Natural killer cell (primary cell): ENCODE data around the gene FABP6. TPM values are rescaled to one million over a fixed set of nuclear protein-coding genes. Genes with fewer than 3 reads are reported as not detected.
A peak's percentile ranks its signal among the peaks of the same experiment; 100 is the strongest.

Experiments used
- ATAC-seq, 3 donors: fragments of 150-1000 bp in 2 of 3; fragments of 200-7000 bp in 1 of 3; cut with Tn5 transposase; 1 replicate in 1 of 3; 2 replicates in 2 of 3; pipeline ENCODE4 v1.10.0; 2021; ENCODE audit warnings: mild to moderate bottlenecking in 2 of 3, moderate library complexity in 2 of 3
- DNase-seq, 2 donors: peaks; one replicate each; pipeline versions ENCODE4 v3.0.0 to v3.0.0-alpha.2; 2013 to 2021; ENCODE audit warnings: mixed read lengths in 1 of 2
- H3K27ac ChIP-seq: one replicate; pipeline ENCODE4 v1.5.1; 2013; ENCODE audit warnings: mild to moderate bottlenecking, low read length
- H3K27me3 ChIP-seq: one replicate; pipeline ENCODE4 v1.6.1; 2013; ENCODE audit warnings: low read length; ENCODE audit not compliant: control insufficient read depth, insufficient read depth
- H3K36me3 ChIP-seq: one replicate; pipeline ENCODE4 v1.6.1; 2013; ENCODE audit warnings: low read length; ENCODE audit not compliant: control insufficient read depth, insufficient read depth
- H3K4me1 ChIP-seq: one replicate; pipeline ENCODE4 v1.6.1; 2013; ENCODE audit warnings: low read length; ENCODE audit not compliant: control insufficient read depth, insufficient read depth
- H3K4me3 ChIP-seq: one replicate; pipeline ENCODE4 v1.5.1; 2013; ENCODE audit warnings: low read length
- H3K9me3 ChIP-seq: one replicate; pipeline ENCODE4 v1.6.1; 2013; ENCODE audit warnings: low read length; ENCODE audit not compliant: control insufficient read depth, insufficient read depth
- H3K27ac Mint-ChIP-seq, 2 donors: one replicate each; pipeline ENCODE4 v1.8.0; 2022; ENCODE audit warnings: mild to moderate bottlenecking in 2 of 2, mixed read lengths in 2 of 2, moderate library complexity in 1 of 2
- H3K27me3 Mint-ChIP-seq, 2 donors: one replicate each; pipeline ENCODE4 v1.8.0; 2022; ENCODE audit warnings: low read depth in 2 of 2, mixed read lengths in 2 of 2
- H3K36me3 Mint-ChIP-seq: one replicate; pipeline ENCODE4 v1.8.0; 2022; ENCODE audit warnings: mixed read lengths
- H3K4me1 Mint-ChIP-seq, 2 donors: one replicate each; pipeline ENCODE4 v1.8.0; 2022; ENCODE audit warnings: mixed read lengths in 2 of 2
- H3K4me3 Mint-ChIP-seq: one replicate; pipeline ENCODE4 v1.8.0; 2022; ENCODE audit warnings: mild to moderate bottlenecking, moderate library complexity, mixed read lengths
- H3K9me3 Mint-ChIP-seq, 2 donors: one replicate each; pipeline ENCODE4 v1.8.0; 2022; ENCODE audit warnings: mixed read lengths in 2 of 2
- WGBS: methylation state at CpG from one replicate; pipeline ENCODE4 v1.1.7; 2013; ENCODE audit warnings: missing lambda C conversion rate; ENCODE audit not compliant: insufficient coverage; 5-methylcytosine and 5-hydroxymethylcytosine counted together
- intact Hi-C: fragments of 100-400 bp; cut with micrococcal nuclease; formaldehyde crosslinking; loops from one replicate; pipeline ENCODE4 v1.14.2; 2022
- total RNA-seq, 4 donors: library from RNA; stranded (reverse); fragments of 120-200 nt in 1 of 4; gene quantifications; one replicate each; pipeline versions ENCODE4 v1.2.3 to v1.2.4, GENCODE V29; 2013 to 2022
- TF ChIP-seq, protein P1 (sequence below): fragments of 200-600 bp; IDR thresholded peaks from one replicate; pipeline ENCODE4 v1.8.0; 2022; ENCODE audit warnings: antibody characterized with exemption

Gene FABP6
- total RNA-seq, 3 donors from 2014 or later (not counting 1 experiment from before 2014, with no cell fraction given): not detected

DNA sequence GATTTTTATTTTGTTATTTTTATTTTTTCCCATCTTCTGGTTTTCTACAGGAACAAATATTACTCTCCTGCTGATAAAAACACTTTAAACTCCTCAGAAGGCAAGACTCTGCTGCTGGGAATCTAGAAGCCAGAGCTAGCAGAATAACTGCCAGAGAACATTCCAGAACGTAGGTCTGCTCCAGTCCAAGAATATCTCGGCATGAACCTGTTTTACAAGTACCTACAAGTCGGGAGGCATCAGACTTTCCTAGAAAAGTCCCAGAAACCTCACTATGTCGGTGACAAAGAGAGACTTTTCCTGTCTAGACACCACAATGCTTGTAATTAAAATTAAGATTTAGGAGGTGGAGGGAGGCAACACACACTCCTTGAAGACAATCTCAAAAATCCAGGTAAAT is 41.4 kb downstream of the FABP6 start:
- Histone ChIP-seq H3K27me3 (no peaks in the 10 kb centered on the region), H3K36me3 (no peaks in the 10 kb centered on the region), H3K4me1 (peaks cover 72% of the 10 kb centered on the region), H3K4me3 (no peak overlapping the region), H3K9me3 (no peaks in the 10 kb centered on the region), H3K27ac (peak overlapping the region; percentile 36)
- Mint-ChIP-seq H3K27ac (peak overlapping the region; percentile 80 to 87), H3K27me3 (no peaks in the 10 kb centered on the region), H3K9me3 (no peaks in the 10 kb centered on the region), H3K36me3 (no peaks in the 10 kb centered on the region), H3K4me3 (no peak overlapping the region), H3K4me1 (peaks cover 59 to 62% of the 10 kb centered on the region in 2 donors)
- no peak for DNase-seq
- intact Hi-C loops: loop anchor here (1.0 kb wide), 1 partner anchor 41 kb away; no protein-coding TSS in a partner anchor
- 79% methylated on average over 3 of the region's 4 CpGs for WGBS
- TF ChIP-seq, protein P1, sequence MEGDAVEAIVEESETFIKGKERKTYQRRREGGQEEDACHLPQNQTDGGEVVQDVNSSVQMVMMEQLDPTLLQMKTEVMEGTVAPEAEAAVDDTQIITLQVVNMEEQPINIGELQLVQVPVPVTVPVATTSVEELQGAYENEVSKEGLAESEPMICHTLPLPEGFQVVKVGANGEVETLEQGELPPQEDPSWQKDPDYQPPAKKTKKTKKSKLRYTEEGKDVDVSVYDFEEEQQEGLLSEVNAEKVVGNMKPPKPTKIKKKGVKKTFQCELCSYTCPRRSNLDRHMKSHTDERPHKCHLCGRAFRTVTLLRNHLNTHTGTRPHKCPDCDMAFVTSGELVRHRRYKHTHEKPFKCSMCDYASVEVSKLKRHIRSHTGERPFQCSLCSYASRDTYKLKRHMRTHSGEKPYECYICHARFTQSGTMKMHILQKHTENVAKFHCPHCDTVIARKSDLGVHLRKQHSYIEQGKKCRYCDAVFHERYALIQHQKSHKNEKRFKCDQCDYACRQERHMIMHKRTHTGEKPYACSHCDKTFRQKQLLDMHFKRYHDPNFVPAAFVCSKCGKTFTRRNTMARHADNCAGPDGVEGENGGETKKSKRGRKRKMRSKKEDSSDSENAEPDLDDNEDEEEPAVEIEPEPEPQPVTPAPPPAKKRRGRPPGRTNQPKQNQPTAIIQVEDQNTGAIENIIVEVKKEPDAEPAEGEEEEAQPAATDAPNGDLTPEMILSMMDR: no peak
- no peak for ATAC-seq

DNA sequence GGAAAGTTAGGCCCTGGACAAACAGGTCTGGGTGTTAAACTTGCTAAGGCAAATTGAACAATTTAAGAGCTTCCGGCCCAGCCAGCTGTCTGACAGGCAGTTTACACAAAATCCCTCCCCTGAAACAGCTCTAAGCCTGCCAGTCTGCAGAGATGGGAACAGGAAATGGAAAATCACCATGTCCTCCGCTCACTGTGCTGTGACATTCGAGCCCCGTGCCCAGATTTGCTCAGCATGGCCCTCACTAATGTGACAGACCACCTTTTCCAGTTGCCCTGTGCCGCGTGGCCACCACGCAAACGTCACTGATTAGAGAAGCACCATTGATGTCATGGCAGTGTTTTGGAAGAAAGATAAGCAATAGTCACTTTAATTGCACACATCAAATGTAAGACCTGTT is 42.1 kb downstream of the FABP6 start:
- Mint-ChIP-seq H3K27ac (peak overlapping the region; percentile 80 to 87), H3K36me3 (no peaks in the 10 kb centered on the region), H3K27me3 (no peaks in the 10 kb centered on the region), H3K4me3 (peak overlapping the region; percentile 59), H3K9me3 (no peaks in the 10 kb centered on the region), H3K4me1 (peaks cover 61 to 68% of the 10 kb centered on the region in 2 donors)
- ATAC-seq (peak; percentile 47 to 63 (median 56)), DNase-seq (peak; percentile 9 to 31)
- Histone ChIP-seq H3K4me3 (no peak overlapping the region), H3K27me3 (no peaks in the 10 kb centered on the region), H3K4me1 (peaks cover 79% of the 10 kb centered on the region), H3K27ac (peak overlapping the region; percentile 23), H3K9me3 (no peaks in the 10 kb centered on the region), H3K36me3 (no peaks in the 10 kb centered on the region)
- intact Hi-C loops: loop anchor here (1.0 kb wide), 1 partner anchor 40 kb away; no protein-coding TSS in a partner anchor
- TF ChIP-seq, protein P1: no peak
- WGBS: 17% methylated on average over 8 of the region's 8 CpGs

DNA sequence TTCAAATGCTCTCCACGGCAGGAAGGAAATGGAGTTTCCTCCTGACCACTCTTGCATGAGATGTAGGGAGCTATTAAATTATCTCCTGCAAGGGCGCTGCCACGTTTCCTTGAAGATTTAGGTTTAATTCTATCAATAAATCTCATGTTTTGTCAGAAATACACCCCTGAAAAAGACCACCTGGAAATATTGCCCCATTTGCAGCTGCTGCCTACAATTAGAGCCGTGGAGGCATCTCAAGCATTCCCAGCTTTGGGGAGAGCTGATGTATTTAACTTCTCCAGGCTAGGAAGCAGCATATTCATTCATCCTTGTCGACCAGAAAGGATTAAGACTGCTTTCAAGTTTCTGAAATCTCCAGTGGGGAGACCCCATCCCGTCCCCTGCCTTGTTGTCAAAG is 42.5 kb downstream of the FABP6 start:
- no peaks in the 10 kb centered on the region for H3K9me3 Mint-ChIP-seq
- no peaks in the 10 kb centered on the region for H3K27me3 ChIP-seq
- no peaks in the 10 kb centered on the region for H3K36me3 Mint-ChIP-seq
- H3K36me3 ChIP-seq: no peaks in the 10 kb centered on the region
- peaks cover 66 to 72% of the 10 kb centered on the region in 2 donors for H3K4me1 Mint-ChIP-seq
- peak overlapping the region; percentile 80 to 87 for H3K27ac Mint-ChIP-seq
- H3K27ac ChIP-seq: peak overlapping the region; percentile 23
- ATAC-seq (no peak), DNase-seq (no peak)
- TF ChIP-seq, protein P1: no peak
- intact Hi-C loops: loop anchor here (1.0 kb wide), 1 partner anchor 39 kb away; no protein-coding TSS in a partner anchor
- H3K4me3 Mint-ChIP-seq: peak overlapping the region; percentile 59
- H3K4me3 ChIP-seq: no peak overlapping the region
- no peaks in the 10 kb centered on the region for H3K9me3 ChIP-seq
- H3K27me3 Mint-ChIP-seq: no peaks in the 10 kb centered on the region
- 30% methylated on average over 6 of the region's 6 CpGs for whole genome bisulfite sequencing
- peaks cover 83% of the 10 kb centered on the region for H3K4me1 ChIP-seq

DNA sequence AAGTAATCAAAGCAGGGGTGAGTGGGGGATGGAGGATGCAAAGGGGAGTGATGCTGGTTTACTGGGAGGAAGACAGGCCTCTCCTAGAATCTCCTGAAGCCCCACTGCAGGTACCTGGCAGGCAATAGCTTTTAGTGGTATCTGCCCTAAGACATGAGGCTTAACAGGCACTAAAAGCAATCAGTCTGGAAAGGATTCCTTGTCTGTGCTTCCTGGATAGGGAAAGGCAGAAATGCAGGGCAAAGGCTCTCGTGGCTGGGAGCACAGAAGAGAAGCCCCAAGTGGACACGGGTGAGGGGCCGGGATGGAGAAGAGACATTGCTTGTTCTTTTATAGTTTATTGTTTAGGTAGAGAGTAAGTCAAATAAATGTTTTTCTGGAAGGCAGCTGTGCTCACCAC is 43.0 kb downstream of the FABP6 start:
- no peak overlapping the region for H3K4me3 ChIP-seq
- WGBS: 80% methylated on average over 3 of the region's 3 CpGs
- Mint-ChIP-seq H3K9me3 (no peaks in the 10 kb centered on the region), H3K27me3 (no peaks in the 10 kb centered on the region), H3K4me1 (peaks cover 70 to 77% of the 10 kb centered on the region in 2 donors), H3K27ac (peak overlapping the region; percentile 80 to 87), H3K36me3 (no peaks in the 10 kb centered on the region), H3K4me3 (peak overlapping the region; percentile 9)
- TF ChIP-seq, protein P1: no peak
- intact Hi-C loops: no loop called here
- no peak for ATAC-seq
- no peaks in the 10 kb centered on the region for H3K9me3 ChIP-seq
- H3K36me3 ChIP-seq: no peaks in the 10 kb centered on the region
- no peak for DNase-seq
- H3K27me3 ChIP-seq: no peaks in the 10 kb centered on the region
- no peak overlapping the region for H3K27ac ChIP-seq
- H3K4me1 ChIP-seq: peaks cover 88% of the 10 kb centered on the region
